Measurements from ENCODE around the gene SPRN. TPM values are rescaled to one million over a fixed set of nuclear protein-coding genes. Genes with fewer than 3 reads are reported as not detected.

Gene SPRN
- total RNA-seq, 4 donors from 2014 or later, result 0.34 to 0.71 TPM; not detected in 2

GRCh38 chr10:133394064-133394663 lies 30.3 kb downstream of the SPRN start, which contains the start of gene MTG1:
MTG1 (plus strand) TSS chr10:133394157; CDS start chr10:133394221, 64 bp downstream.
- Histone ChIP-seq H3K4me1 (peaks cover 14 to 20% (median 17%) of the 10 kb centered on the region in 4 donors), H3K27me3 (no peaks in the 10 kb centered on the region), H3K27ac (replicated peaks in 1 of 4) (peak within 1 kb of the TSS; percentile 75 to 86 (median 82)), H3K9me3 (no peaks in the 10 kb centered on the region), H3K4me3 (peak within 1 kb of the TSS; percentile 67 to 93 (median 81)), H3K36me3 (peaks cover 8 to 63% (median 34%) of the 10 kb centered on the region in 4 donors)
- TF ChIP-seq POLR2AphosphoS5 (IDR thresholded peaks at IDR 0.05), result peak; percentile 89 to 91
- TF ChIP-seq POLR2A (IDR thresholded peaks at IDR 0.05; ENCODE audit: low read depth), result peak; percentile 46
- peak; percentile 25 to 39 (median 37) for TF ChIP-seq CTCF (IDR thresholded peaks at IDR 0.05)
- TF ChIP-seq EP300 (IDR thresholded peaks at IDR 0.05), result no peak
- intact Hi-C loops (cut with DNase I), result no loop called here
- WGBS, result 1% methylated on average over 41 of the region's 69 CpGs
- peak; percentile 96 for DNase-seq (ENCODE audit: extremely low spot score)

- no peaks in the 10 kb centered on the region for H3K9me3 ChIP-seq
- WGBS, result 36% methylated on average over 27 of the region's 27 CpGs
- TF ChIP-seq CTCF (IDR thresholded peaks at IDR 0.05) (no peak), EP300 (IDR thresholded peaks at IDR 0.05) (no peak), POLR2AphosphoS5 (IDR thresholded peaks at IDR 0.05) (no peak), POLR2A (IDR thresholded peaks at IDR 0.05; ENCODE audit: low read depth) (no peak)
- H3K36me3 ChIP-seq, result peaks cover 2 to 63% (median 30%) of the 10 kb centered on the region in 4 donors
- DNase-seq (ENCODE audit: extremely low spot score), result no peak
- intact Hi-C loops (cut with DNase I), result no loop called here
- H3K27ac ChIP-seq (replicated peaks in 1 of 4), result peak overlapping the region; percentile 75 to 86 (median 82)
- H3K4me3 ChIP-seq, result peak overlapping the region; percentile 67 to 93 (median 81)
- H3K27me3 ChIP-seq, result no peaks in the 10 kb centered on the region
- peaks cover 14 to 20% (median 17%) of the 10 kb centered on the region in 4 donors for H3K4me1 ChIP-seq
Observed at GRCh38 chr10:133393401-133394063, 30.9 kb downstream of the SPRN start.

GRCh38 chr10:133391761-133392518 lies 32.5 kb downstream of the SPRN start:
- H3K27me3 ChIP-seq, result no peaks in the 10 kb centered on the region
- intact Hi-C loops (cut with DNase I), result no loop called here
- H3K36me3 ChIP-seq, result peaks cover 0 to 57% (median 17%) of the 10 kb centered on the region in 4 donors
- DNase-seq (ENCODE audit: extremely low spot score), result no peak
- 90% methylated on average over 9 of the region's 12 CpGs for WGBS
- no peak overlapping the region for H3K4me3 ChIP-seq
- H3K27ac ChIP-seq (replicated peaks in 1 of 4), result no peak overlapping the region
- H3K4me1 ChIP-seq, result peaks cover 14 to 20% (median 17%) of the 10 kb centered on the region in 4 donors
- TF ChIP-seq POLR2A (IDR thresholded peaks at IDR 0.05; ENCODE audit: low read depth) (no peak), EP300 (IDR thresholded peaks at IDR 0.05) (no peak), CTCF (IDR thresholded peaks at IDR 0.05) (no peak), POLR2AphosphoS5 (IDR thresholded peaks at IDR 0.05) (no peak)
- H3K9me3 ChIP-seq, result no peaks in the 10 kb centered on the region

DNA sequence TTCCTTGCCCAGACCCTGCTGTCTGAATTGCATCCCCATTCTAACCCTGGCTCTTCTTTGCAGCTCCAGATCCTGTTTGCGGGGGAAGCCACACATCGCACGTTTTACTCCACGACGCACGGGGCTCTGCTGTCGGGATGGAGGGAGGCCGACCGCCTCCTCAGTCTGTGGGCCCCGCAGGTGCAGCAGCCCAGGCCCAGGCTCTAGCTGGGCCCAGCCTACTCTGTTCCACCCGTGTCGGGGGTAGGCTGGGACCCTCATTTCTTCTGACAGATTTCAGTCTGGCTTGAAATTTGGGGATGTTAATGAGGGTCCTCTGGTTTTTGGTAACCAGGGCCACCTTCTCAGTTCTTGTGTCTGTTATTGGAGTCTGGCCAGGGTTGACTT lies 33.2 kb downstream of the SPRN start:
- TF ChIP-seq POLR2AphosphoS5 (IDR thresholded peaks at IDR 0.05) (no peak), POLR2A (IDR thresholded peaks at IDR 0.05; ENCODE audit: low read depth) (no peak), EP300 (IDR thresholded peaks at IDR 0.05) (no peak), CTCF (IDR thresholded peaks at IDR 0.05) (no peak)
- Histone ChIP-seq H3K4me1 (peaks cover 14 to 20% (median 17%) of the 10 kb centered on the region in 4 donors), H3K36me3 (peaks cover 0 to 50% (median 13%) of the 10 kb centered on the region in 4 donors), H3K4me3 (no peak overlapping the region), H3K27ac (replicated peaks in 1 of 4) (no peak overlapping the region), H3K9me3 (no peaks in the 10 kb centered on the region), H3K27me3 (no peaks in the 10 kb centered on the region)
- intact Hi-C loops (cut with DNase I), result no loop called here
- 95% methylated on average over 9 of the region's 12 CpGs for WGBS
- no peak for DNase-seq (ENCODE audit: extremely low spot score)
